ENCODE results near the gene CDH22. TPM values are rescaled to one million over a fixed set of nuclear protein-coding genes. Genes with fewer than 3 reads are reported as not detected.

CDH22 gene
- total RNA-seq, 2 experiments from 2014 or later, result not detected

DNA sequence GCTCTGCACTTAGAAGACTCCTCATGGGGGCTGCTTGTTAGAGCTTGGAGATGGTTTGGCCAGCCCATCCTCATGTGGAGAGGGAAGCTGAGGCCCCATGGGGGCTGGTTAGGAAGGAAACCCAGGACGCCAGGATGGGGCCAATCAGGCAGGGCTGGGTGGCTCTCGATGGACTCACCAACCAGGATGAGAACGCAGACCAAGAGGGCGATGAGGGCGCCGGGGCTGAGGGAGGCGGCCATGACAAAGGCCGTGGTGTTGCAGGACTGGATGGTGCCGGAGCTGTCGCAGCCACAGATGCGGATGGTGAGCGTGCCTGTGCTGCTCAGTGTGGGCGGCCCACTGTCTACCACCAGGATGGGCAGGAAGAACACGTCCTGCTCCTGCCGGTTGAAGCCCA lies 130.5 kb downstream of the CDH22 start:
- no peak for DNase-seq
- Mint-ChIP-seq H3K4me1 (ENCODE audit: low read depth) (peaks cover 2% of the 10 kb centered on the region), H3K27me3 (peaks cover 43% of the 10 kb centered on the region), H3K9me3 (no peaks in the 10 kb centered on the region), H3K4me3 (no peak overlapping the region), H3K36me3 (no peaks in the 10 kb centered on the region), H3K27ac (no peak overlapping the region)
- CTCF ChIA-PET, result interaction anchor here (7.5 kb wide), 1 partner anchor 154 kb away, joined by 49 read pairs; no protein-coding TSS in a partner anchor
- intact Hi-C loops (cut with micrococcal nuclease), result no loop called here
- POLR2A ChIA-PET, result no interaction called here

GRCh38 chr20:46176739-46177378 lies 131.4 kb downstream of the CDH22 start:
- no peak for DNase-seq
- ChIA-PET POLR2A (no interaction called here), CTCF (interaction anchor here (1.0 to 7.5 kb wide), 3 partner anchors 47 to 164 kb away, joined by 5 to 49 read pairs (median 8); no protein-coding TSS in a partner anchor)
- Mint-ChIP-seq H3K27me3 (peaks cover 46% of the 10 kb centered on the region), H3K36me3 (no peaks in the 10 kb centered on the region), H3K27ac (no peak overlapping the region), H3K4me1 (ENCODE audit: low read depth) (peaks cover 2% of the 10 kb centered on the region), H3K4me3 (no peak overlapping the region), H3K9me3 (no peaks in the 10 kb centered on the region)
- intact Hi-C loops (cut with micrococcal nuclease), result no loop called here

GRCh38 chr20:46175127-46175494 lies 133.2 kb downstream of the CDH22 start:
- intact Hi-C loops (cut with micrococcal nuclease), result loop anchor here (2.0 kb wide), 1 partner anchor 152 kb away; no protein-coding TSS in a partner anchor
- H3K4me1 Mint-ChIP-seq (ENCODE audit: low read depth), result peaks cover 2% of the 10 kb centered on the region
- H3K27ac Mint-ChIP-seq, result no peak overlapping the region
- H3K4me3 Mint-ChIP-seq, result no peak overlapping the region
- POLR2A ChIA-PET, result no interaction called here
- DNase-seq, result no peak
- H3K36me3 Mint-ChIP-seq, result no peaks in the 10 kb centered on the region
- CTCF ChIA-PET, result interaction anchor here (0.9 to 7.5 kb wide), 12 partner anchors 9 to 350 kb away, joined by 3 to 49 read pairs (median 8); no protein-coding TSS in a partner anchor
- peaks cover 42% of the 10 kb centered on the region for H3K27me3 Mint-ChIP-seq
- no peaks in the 10 kb centered on the region for H3K9me3 Mint-ChIP-seq

GRCh38 chr20:46174469-46175126 lies 133.7 kb downstream of the CDH22 start:
- no peaks in the 10 kb centered on the region for H3K36me3 Mint-ChIP-seq
- peaks cover 42% of the 10 kb centered on the region for H3K27me3 Mint-ChIP-seq
- no peaks in the 10 kb centered on the region for H3K9me3 Mint-ChIP-seq
- peak; percentile 78 for DNase-seq
- ChIA-PET CTCF (interaction anchor here (0.6 to 7.5 kb wide), 14 partner anchors 9 to 349 kb away, joined by 3 to 49 read pairs (median 4); no protein-coding TSS in a partner anchor), POLR2A (no interaction called here)
- H3K4me3 Mint-ChIP-seq, result no peak overlapping the region
- no peak overlapping the region for H3K27ac Mint-ChIP-seq
- H3K4me1 Mint-ChIP-seq (ENCODE audit: low read depth), result peaks cover 2% of the 10 kb centered on the region
- intact Hi-C loops (cut with micrococcal nuclease), result loop anchor here (2.0 kb wide), 1 partner anchor 152 kb away; no protein-coding TSS in a partner anchor

DNA sequence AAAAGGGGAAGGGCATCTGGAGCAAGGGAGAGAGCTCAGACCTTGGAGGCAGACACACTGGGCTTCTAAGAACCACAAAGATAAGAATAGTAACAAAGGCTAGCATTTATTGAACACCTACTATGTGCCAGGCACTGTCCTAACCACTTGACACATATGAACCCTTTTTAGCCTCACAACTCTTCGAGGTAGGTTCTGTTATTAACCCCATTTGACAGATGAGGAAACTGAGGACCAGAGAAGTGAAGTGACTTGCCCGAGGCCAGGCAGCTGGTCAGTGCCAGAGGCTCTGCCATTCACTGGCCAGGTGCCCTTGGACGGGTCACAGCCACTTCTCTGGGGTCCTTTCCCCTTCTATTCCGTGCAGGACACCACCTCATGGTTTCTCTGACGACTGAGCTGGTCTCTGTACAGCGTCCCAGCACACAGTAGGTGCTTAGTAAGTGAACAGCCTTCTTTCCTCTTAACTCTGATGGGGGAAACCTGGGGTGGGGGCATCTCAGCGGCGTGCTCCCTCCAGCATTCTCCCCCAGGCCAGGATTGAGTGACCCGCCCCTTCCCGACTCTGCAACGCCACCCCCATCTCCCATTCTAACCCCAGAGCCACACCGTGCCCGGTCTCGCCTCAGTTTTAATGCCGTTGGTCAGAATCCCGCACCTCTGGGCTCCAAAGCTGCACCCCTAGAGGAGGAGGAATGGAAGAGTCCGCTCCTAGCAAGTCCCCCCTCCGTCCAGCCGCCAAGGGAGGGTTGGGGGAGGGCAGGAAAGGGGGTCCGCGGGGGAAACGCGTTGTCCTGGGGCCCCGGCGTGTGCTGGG lies 134.4 kb downstream of the CDH22 start:
- ChIA-PET POLR2A (no interaction called here), CTCF (interaction anchor here (0.6 to 7.5 kb wide), 14 partner anchors 11 to 349 kb away, joined by 3 to 49 read pairs (median 4); no protein-coding TSS in a partner anchor)
- Mint-ChIP-seq H3K9me3 (no peaks in the 10 kb centered on the region), H3K4me1 (ENCODE audit: low read depth) (peaks cover 2% of the 10 kb centered on the region), H3K27me3 (peaks cover 43% of the 10 kb centered on the region), H3K4me3 (no peak overlapping the region), H3K36me3 (no peaks in the 10 kb centered on the region), H3K27ac (no peak overlapping the region)
- intact Hi-C loops (cut with micrococcal nuclease), result loop anchor here (2.0 kb wide), 1 partner anchor 151 kb away; no protein-coding TSS in a partner anchor
- no peak for DNase-seq

- peaks cover 42% of the 10 kb centered on the region for H3K27me3 Mint-ChIP-seq
- ChIA-PET CTCF (interaction anchor here (0.9 to 7.5 kb wide), 6 partner anchors 10 to 159 kb away, joined by 3 to 49 read pairs (median 4); no protein-coding TSS in a partner anchor), POLR2A (no interaction called here)
- no peak overlapping the region for H3K4me3 Mint-ChIP-seq
- intact Hi-C loops (cut with micrococcal nuclease), result no loop called here
- H3K36me3 Mint-ChIP-seq, result no peaks in the 10 kb centered on the region
- H3K9me3 Mint-ChIP-seq, result no peaks in the 10 kb centered on the region
- DNase-seq, result no peak
- H3K4me1 Mint-ChIP-seq (ENCODE audit: low read depth), result peaks cover 2% of the 10 kb centered on the region
- H3K27ac Mint-ChIP-seq, result no peak overlapping the region
Measured at GRCh38 chr20:46172961-46173536, 135.2 kb downstream of the CDH22 start.

GRCh38 chr20:46172455-46172854 lies 135.8 kb downstream of the CDH22 start:
- no peaks in the 10 kb centered on the region for H3K9me3 Mint-ChIP-seq
- peaks cover 42% of the 10 kb centered on the region for H3K27me3 Mint-ChIP-seq
- intact Hi-C loops (cut with micrococcal nuclease), result no loop called here
- no peak for DNase-seq
- H3K27ac Mint-ChIP-seq, result no peak overlapping the region
- H3K36me3 Mint-ChIP-seq, result no peaks in the 10 kb centered on the region
- H3K4me1 Mint-ChIP-seq (ENCODE audit: low read depth), result peaks cover 2% of the 10 kb centered on the region
- ChIA-PET POLR2A (no interaction called here), CTCF (interaction anchor here (0.9 to 7.5 kb wide), 6 partner anchors 11 to 159 kb away, joined by 3 to 49 read pairs (median 4); no protein-coding TSS in a partner anchor)
- H3K4me3 Mint-ChIP-seq, result no peak overlapping the region

- no peaks in the 10 kb centered on the region for H3K36me3 Mint-ChIP-seq
- peaks cover 42% of the 10 kb centered on the region for H3K27me3 Mint-ChIP-seq
- POLR2A ChIA-PET, result no interaction called here
- intact Hi-C loops (cut with micrococcal nuclease), result no loop called here
- no peak for DNase-seq
- H3K4me1 Mint-ChIP-seq (ENCODE audit: low read depth), result peaks cover 2% of the 10 kb centered on the region
- no peaks in the 10 kb centered on the region for H3K9me3 Mint-ChIP-seq
- H3K4me3 Mint-ChIP-seq, result no peak overlapping the region
- CTCF ChIA-PET, result interaction anchor here (1.9 to 7.5 kb wide), 3 partner anchors 11 to 148 kb away, joined by 5 to 49 read pairs (median 34); no protein-coding TSS in a partner anchor
- H3K27ac Mint-ChIP-seq, result no peak overlapping the region
Measured at GRCh38 chr20:46171909-46172308, 136.4 kb downstream of the CDH22 start.

GRCh38 chr20:46171476-46171875 lies 136.8 kb downstream of the CDH22 start:
- Mint-ChIP-seq H3K27ac (no peak overlapping the region), H3K9me3 (no peaks in the 10 kb centered on the region), H3K4me1 (ENCODE audit: low read depth) (peaks cover 2% of the 10 kb centered on the region), H3K27me3 (peaks cover 40% of the 10 kb centered on the region), H3K36me3 (no peaks in the 10 kb centered on the region), H3K4me3 (no peak overlapping the region)
- POLR2A ChIA-PET, result no interaction called here
- CTCF ChIA-PET, result interaction anchor here (0.7 to 7.5 kb wide), 3 partner anchors 11 to 148 kb away, joined by 3 to 49 read pairs (median 5); no protein-coding TSS in a partner anchor
- intact Hi-C loops (cut with micrococcal nuclease), result no loop called here
- no peak for DNase-seq

DNA sequence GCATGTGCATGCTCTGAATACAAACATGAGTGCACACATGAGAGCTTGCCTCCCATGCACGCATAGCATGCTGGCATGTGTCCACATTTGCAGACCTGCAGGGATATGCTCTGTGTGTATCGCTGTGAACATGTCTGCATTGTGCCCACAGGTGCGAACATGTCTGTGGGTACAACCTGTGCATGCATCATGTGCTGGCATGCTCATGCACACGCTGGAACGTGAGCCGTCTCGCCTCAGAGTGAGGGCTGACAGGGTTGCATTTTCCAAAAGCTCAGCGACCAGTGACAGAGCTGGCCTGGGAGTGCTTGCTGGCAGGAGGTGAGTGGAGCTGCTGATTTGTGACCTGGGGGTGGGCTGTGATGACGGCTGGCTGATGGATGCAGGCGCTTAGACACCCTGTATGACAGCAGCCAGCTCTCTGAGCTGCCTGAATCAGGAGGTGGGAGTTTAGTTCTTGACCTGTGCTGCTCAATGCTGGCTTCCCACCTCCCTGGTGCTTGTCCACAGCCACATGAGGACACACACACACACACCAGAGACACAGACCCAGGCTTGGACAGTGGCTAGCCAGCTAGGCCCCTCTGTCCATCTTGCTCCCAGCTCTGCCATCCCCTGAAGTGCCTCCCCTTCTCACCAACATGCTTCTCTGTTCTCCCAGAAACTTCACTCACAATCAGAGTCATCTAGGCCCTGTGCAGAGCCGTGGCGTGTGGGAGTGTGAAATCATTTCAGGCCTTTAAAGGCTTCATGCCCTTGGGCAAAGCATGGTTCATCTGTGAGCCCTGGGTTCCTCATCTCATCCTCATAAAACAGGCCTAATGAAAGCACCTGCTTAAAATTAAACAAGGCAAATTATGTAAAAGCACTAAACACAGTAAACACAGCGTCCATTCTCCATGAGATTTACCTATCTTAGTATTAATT lies 138.8 kb downstream of the CDH22 start:
- Mint-ChIP-seq H3K27ac (no peak overlapping the region), H3K4me3 (no peak overlapping the region), H3K9me3 (no peaks in the 10 kb centered on the region), H3K36me3 (no peaks in the 10 kb centered on the region), H3K27me3 (peaks cover 26% of the 10 kb centered on the region), H3K4me1 (ENCODE audit: low read depth) (no peaks in the 10 kb centered on the region)
- CTCF ChIA-PET, result no interaction called here
- DNase-seq, result no peak
- POLR2A ChIA-PET, result no interaction called here
- intact Hi-C loops (cut with micrococcal nuclease), result no loop called here

DNA sequence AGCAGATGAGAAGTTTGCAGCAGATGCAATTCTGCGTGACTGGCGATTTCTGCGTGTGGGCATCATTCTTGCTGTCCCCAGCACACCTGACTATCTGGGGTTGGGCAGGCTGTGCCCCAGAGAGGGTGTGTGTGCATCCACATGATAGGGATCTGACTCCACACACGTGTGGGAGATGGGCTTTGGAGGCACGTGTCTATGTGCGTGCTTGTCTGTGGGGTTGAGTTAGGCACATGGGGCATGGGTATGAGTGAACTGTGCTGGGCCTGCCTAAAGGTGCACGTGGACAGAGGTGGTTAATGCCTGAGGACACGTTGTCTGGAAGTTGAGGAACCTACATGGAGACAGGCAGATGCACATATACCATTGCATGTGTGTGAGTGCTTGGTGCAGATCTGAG lies 139.9 kb downstream of the CDH22 start:
- Mint-ChIP-seq H3K27ac (no peak overlapping the region), H3K36me3 (no peaks in the 10 kb centered on the region), H3K4me3 (no peak overlapping the region), H3K27me3 (peaks cover 22% of the 10 kb centered on the region), H3K4me1 (ENCODE audit: low read depth) (no peaks in the 10 kb centered on the region), H3K9me3 (no peaks in the 10 kb centered on the region)
- intact Hi-C loops (cut with micrococcal nuclease), result no loop called here
- ChIA-PET CTCF (no interaction called here), POLR2A (no interaction called here)
- DNase-seq, result no peak

All from activated CD4-positive, alpha-beta memory T cell treated with anti-CD3 and anti-CD28 coated beads for 36 hours (primary cell).